NOMO-1 treated with DMSO at 0.1 percent for 48 hours (cell line): Measurements from ENCODE around the gene IL2RA.

Experiments used
- DNase-seq: peaks from one replicate; lab custom pipeline; 2025; ENCODE audit not compliant: unreplicated experiment; lab: John Stamatoyannopoulos, UW

The IL2RA gene

GRCh38 chr10:6059506-6059905, 2.7 kb downstream of the IL2RA start:
- no peak for DNase-seq

DNA sequence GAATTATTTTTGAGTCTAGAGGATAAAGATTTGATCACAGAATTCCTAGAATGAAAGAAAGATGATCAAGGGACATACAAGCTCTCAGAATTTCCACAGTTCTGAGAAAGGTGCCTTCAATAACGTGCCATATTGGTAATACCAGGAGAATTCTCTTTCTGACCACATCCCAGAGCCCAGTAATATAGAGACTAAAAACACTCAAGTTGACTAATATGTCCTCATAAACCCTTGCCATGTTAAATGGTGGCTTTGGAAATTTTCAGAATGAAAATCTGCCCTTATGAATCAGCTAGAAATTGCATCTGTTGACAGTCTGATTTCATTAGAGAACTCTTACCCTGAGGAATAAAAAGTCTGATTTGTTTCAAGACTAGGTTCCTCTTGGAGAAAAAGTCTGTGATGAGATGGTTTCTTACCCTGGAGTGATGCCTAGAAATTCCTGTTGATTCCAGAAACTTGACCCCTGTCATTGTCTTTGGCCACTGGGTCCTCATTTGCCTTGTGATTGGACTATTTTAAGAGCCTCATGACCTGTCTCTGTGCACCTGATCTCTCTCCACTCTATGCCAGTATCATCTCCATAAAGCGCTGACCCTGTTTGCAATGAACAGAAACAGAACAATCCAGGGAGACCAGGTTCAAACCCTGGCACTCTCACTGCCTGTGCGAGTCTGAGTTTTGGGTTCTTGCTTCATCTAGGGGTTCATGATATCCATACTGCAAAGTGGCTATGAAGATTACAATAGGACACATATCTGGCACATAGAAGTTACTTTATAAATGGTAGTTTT, 3.3 kb downstream of the IL2RA start:
- no peak for DNase-seq

DNA sequence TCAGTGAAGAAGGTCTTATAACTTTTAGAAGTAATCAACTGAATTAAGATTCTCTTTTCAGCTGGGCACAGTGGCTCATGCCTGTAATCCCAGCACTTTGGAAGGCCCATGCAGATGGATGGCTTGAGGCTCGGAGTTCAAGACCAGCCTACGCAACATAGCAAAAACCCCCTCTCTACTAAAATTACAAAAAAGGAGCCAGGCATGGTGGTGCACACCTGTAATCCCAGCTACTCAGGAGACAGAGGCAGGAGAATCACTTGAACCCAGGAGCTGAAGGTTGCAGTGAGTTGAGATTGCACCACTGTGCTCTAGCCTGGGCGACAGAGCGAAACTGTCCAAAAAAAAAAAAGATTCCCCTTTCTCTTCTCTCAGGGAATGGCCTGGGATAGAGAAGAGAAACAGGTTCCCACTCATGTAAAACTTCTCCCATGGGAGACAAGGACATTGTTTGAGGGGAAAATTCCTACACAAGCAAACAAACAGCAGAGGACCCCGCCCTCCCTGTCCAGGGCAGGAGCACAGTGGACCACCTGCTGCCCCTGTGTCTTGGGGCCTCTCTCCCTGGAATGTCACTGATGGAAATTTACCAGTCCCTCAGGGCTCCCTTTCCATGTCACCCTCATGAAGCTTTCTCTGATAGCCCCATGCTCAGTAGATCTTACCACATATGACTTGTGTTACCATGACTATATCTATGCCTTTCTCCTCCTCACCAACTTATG, 5.6 kb downstream of the IL2RA start:
- DNase-seq, result no peak

DNA sequence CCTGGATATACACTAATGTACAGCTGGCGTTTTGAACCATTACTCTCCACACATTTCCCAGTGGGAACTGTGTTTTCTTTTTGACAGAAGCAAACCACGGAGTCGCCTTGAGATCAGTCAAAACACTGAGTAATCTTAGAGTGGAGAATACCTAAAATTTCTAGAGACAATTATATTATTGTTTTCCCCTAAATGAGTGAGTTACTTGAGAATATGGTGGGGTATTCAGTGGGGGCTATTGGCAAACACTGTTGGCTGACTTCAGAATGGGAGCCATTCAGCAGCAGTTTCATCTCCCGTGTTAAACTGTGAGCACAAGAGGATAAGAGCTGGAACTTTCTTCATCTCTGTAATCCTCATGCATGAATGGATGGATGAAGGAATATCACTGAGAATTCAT, 6.2 kb downstream of the IL2RA start:
- no peak for DNase-seq

DNA sequence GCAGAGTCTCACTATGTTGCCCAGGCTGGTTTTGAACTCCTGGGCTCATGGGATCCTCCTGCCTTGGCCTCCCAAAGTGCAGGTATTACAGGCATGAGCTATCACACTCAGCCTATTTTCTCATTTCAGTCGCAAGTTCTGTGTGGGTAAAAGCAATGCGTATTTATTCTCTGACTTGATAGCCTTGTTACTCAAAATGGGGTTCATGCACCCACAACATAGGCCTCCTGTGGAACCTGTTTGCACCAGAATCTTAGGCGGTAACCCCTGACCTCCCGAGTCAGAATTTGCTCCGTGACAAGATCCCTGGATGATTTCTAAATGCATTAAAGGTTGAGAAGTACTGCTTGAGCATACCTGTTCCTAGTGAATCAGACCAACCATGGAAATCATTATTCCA, 7.3 kb downstream of the IL2RA start:
- DNase-seq, result no peak

GRCh38 chr10:6053816-6054631, 8.1 kb downstream of the IL2RA start:
- no peak for DNase-seq

DNA sequence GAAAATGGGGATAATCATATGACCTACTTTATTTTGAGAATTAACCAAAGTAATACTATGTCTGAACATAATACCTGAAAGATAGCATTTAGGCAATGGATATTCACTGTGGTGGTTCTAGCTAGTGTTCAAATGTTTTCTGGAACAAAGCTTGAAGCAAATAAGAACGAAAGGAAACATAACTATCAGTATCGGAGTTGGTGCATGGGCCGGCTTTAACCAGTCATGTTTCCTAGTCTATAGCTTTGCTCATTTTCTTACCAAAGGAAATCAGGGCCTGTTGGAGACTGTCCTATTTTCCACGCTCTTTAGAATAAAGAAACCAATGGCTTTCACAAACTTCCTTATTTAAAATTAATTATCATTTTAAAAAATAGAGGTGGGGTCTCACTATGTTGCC, 8.9 kb downstream of the IL2RA start:
- no peak for DNase-seq

DNA sequence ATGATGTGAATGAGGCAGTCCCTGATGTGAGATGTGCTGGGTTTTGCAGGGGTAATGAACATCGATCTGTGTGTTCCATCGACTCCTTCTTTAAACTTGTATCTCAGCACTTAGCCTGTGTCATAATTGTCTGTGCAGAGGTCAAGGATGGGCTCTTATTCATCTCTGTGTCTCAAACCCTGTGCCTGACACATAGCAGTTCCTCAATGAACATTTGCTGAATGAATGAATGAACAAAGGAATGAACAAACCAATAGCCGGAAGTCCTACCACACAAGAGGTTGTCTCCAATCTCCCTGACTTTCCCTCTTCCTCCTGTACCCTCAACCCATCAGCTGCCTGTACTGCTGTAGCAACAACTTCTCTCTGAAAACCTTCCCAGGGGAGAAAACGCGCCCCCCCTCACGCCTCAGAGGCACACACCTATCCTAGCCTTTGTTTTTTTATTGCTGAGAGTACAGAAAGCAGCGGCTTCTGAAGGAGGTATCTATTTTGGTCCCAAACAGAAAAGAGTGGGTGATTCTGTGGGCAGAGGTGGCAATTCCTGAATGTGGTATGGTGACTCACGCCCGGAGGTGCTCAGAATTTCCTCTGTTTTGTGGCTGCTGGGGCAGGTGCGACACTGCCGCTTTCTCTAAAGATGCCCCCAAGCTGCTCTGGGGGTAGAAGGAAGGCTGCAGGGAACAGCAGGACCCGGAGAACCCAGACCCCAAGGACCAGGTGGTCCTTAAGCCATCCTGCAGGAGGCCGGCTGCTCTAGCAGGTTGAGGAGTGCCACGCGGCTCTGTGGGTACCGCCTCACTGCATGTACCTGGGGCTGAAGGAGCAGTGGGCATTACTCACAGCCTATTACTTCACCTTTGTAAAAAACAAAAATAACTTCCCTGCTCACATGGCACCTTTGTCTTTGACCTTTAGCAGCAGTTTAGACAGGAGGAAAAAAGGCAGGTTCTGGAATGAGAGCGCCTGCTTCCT, 9.6 kb downstream of the IL2RA start:
- no peak for DNase-seq

DNA sequence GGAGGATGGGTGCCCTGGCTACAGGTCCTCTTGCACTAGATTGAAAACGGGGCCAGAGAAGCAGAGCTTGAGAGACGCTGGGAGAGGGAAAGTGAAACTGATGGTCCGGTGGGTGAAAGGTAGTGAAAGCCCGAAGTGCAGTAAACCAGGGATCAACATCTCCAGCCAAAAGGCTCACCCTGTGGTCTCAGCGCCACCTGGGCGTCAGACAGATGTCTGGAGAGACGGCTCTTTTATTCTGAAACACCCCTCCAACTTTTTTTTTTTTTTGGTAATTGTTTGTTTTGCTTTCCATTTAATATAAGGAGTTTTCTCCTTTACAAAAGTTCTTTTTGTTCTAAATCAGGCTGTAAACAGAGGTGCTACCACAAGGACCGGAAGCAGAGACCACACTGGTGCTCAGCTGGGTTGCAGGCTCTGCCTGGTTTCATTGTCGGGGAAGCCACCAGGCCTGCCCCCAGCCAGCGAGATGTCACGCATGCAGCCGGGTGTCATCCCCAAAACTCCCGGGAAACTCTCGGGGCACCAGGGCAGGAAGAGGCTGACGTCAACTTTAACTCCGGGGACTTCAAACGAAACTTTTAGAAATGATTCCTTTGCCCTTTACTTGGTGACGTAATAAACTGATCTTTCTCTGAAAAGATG, 11.2 kb downstream of the IL2RA start:
- peak; percentile 65 for DNase-seq

GRCh38 chr10:6049031-6049400, 13.2 kb downstream of the IL2RA start:
- DNase-seq, result no peak

GRCh38 chr10:6048281-6049030, 13.7 kb downstream of the IL2RA start:
- no peak for DNase-seq

DNA sequence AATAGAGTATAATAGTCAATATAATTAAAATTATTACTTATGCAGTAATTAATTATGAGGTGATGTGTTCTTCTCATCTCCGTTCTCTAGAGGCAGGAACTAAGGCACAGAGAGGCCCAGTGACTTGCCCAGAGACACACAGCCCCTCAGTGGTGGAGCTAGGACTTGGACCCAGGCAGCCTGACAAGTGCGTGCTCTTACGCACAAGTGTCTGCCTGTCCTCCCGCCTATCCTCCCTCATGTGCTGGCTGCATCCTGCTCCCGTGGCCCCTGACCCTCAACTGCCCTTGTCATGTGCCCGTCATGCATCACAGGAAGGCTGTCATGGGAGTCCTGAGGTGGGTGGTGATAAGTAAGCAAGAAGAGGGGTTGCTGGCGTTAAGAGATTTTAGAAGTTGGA, 14.3 kb downstream of the IL2RA start:
- DNase-seq, result no peak

GRCh38 chr10:6046773-6047611, 15.2 kb downstream of the IL2RA start:
- no peak for DNase-seq

- DNase-seq, result no peak
Measured at GRCh38 chr10:6045878-6046772, 16.0 kb downstream of the IL2RA start.

DNA sequence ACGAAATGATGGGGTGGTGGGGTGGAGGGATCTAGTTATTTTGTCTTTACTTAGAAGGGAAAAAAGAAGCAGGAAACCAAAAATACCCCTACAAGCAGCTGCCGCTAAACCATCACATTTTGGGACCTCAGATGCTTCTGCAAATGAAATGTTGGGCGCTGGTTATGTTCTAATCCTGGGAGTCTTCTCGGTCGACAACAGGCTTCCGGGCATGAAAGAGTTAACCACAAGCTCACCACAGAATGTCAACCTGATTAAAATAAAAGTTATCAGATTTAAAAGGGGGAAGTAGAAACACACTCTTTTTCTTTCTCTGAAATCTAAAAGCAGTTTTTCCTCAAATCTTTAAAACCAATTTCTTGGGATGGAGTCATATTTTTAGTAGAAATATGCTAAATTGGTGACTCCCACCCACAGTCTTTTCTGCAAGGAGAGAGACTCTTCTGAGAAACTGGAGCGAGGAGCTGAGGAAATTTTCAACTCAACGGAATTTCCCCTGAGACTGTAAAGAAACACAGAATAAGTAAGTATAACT, 16.8 kb downstream of the IL2RA start:
- DNase-seq, result peak; percentile 15

DNA sequence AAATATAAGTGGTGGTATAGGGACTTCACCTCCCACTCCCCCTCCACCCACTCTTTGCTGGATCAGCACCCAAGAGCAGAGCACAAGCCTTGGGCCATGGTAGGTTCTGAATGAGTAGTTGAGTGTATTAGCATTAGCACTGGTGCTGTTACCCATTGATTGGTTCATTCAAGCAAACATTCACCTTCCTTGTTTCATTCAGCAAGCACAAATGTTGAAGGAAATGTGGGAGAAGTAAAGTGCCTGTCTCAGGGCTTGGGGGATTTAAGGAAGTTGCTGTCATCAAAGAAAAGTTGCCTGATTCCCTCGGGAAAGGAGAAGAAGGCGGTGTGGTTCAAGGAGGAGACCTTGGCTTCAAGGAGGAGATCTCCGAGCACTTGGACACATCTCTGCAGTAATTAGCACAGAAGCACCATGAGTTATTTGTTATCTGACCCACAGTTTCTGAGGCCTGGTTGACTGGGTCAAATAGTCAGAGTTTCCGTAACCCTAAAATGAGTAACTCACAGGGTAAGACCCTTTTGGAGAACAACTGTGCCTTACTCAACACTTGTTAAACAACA, 17.3 kb downstream of the IL2RA start:
- no peak for DNase-seq

DNA sequence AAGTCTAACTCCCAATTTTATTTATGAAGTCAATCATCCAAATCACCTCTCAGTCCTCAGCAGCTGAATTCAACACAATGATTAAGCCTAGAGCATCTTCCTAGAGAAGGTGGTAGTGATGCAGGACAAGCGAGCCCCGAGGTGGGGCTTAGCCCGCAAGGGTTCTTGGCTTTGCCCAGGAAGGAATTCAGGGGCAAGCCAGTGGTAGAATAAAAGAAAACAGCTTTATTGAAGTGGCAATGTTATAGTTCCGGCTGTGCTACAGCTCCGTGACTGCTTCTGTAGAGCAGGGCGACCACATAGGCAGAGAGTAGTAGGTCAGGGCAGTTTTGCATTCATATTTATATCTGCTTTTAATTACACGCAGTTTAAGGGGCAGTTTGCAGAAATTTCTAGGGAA, 18.1 kb downstream of the IL2RA start:
- no peak for DNase-seq
